Spleen (tissue), 11 donors: ENCODE results near the gene AGTPBP1. TPM values are rescaled to one million over a fixed set of nuclear protein-coding genes. Genes with fewer than 3 reads are reported as not detected.

Experiments used
- DNase-seq: peaks from one replicate; pipeline ENCODE4 v3.0.0-alpha.2; 2020
- H3K27ac ChIP-seq, 8 donors: fragments of 200-600 bp; sonication (generic) in 7 of 8; 1 replicate in 4 of 8; 2 replicates in 4 of 8; pipeline versions ENCODE4 v1.5.0 to v1.8.0; 2016 to 2021; ENCODE audit warnings: inconsistent platforms in 4 of 8, mild to moderate bottlenecking in 4 of 8, moderate library complexity in 1 of 8
- H3K27me3 ChIP-seq, 7 donors: fragments of 200-600 bp; sonication (generic) in 6 of 7; replicated peaks in 1 of 7; 1 replicate in 4 of 7; 2 replicates in 3 of 7; pipeline versions ENCODE4 v1.5.0 to v1.8.0; 2016 to 2021; ENCODE audit warnings: inconsistent platforms in 3 of 7, mild to moderate bottlenecking in 1 of 7
- H3K36me3 ChIP-seq, 6 donors: fragments of 200-600 bp; sonication (generic) in 5 of 6; 1 replicate in 4 of 6; 2 replicates in 2 of 6; pipeline versions ENCODE4 v1.5.0 to v1.8.0; 2016 to 2021; ENCODE audit warnings: inconsistent platforms in 2 of 6
- H3K4me1 ChIP-seq, 6 donors: fragments of 200-600 bp; sonication (generic) in 5 of 6; 1 replicate in 3 of 6; 2 replicates in 3 of 6; pipeline versions ENCODE4 v1.5.0 to v1.8.0; 2016 to 2021; ENCODE audit warnings: inconsistent platforms in 3 of 6
- H3K4me3 ChIP-seq, 8 donors: fragments of 200-600 bp; sonication (generic) in 7 of 8; 1 replicate in 4 of 8; 2 replicates in 4 of 8; pipeline versions ENCODE4 v1.5.0 to v1.8.0; 2016 to 2021; ENCODE audit warnings: inconsistent platforms in 4 of 8, mild to moderate bottlenecking in 4 of 8, moderate library complexity in 2 of 8
- H3K9me3 ChIP-seq, 8 donors: fragments of 200-600 bp; sonication (generic) in 7 of 8; 1 replicate in 4 of 8; 2 replicates in 4 of 8; pipeline versions ENCODE4 v1.5.0 to v1.8.0; 2016 to 2021; ENCODE audit warnings: inconsistent platforms in 4 of 8
- POLR2A ChIP-seq, 3 donors: fragments of 450-650 bp; IDR thresholded peaks; one replicate each; pipeline ENCODE4 v1.5.1; 2017; ENCODE audit warnings: antibody characterized with exemption in 3 of 3, mild to moderate bottlenecking in 1 of 3
- POLR2AphosphoS5 ChIP-seq, 3 donors: sonication (generic); formaldehyde crosslinking; IDR thresholded peaks; one replicate each; pipeline ENCODE4 v1.5.1; 2017; ENCODE audit warnings: antibody characterized with exemption in 3 of 3
- WGBS, 5 donors: extraction: QIAGEN DNeasy Blood & Tissue Kit in 3 of 5; methylation state at CpG; one replicate each; pipeline versions ENCODE4 v1.1.5 to v1.1.7; 2013 to 2018; 5-methylcytosine and 5-hydroxymethylcytosine counted together
- intact Hi-C: fragments of 100-400 bp; cut with DNase I; formaldehyde crosslinking; loops from one replicate; pipeline ENCODE4 v1.15.0; 2023; ENCODE audit warnings: low total_unique reads
- polyA plus RNA-seq, 3 donors: library from polyadenylated mRNA; stranded (reverse); fragments of 200-250 nt; gene quantifications; one replicate each; pipeline ENCODE4 v1.2.1, GENCODE V29; 2013
- total RNA-seq, 7 donors: library from RNA; depleted of rRNA in 3 of 7; stranded (reverse); fragments of >200 nt in 3 of 7; fragmentation: NEBNext Ultra II Directional in 4 of 7; extraction: Animal tissue kit (Norgen Biotek cat#: 25700) in 4 of 7; gene quantifications; one replicate each; pipeline versions ENCODE4 v1.1.0 to v1.2.1, GENCODE V29; 2016 to 2021
- TF ChIP-seq, protein P1 (sequence below), 11 experiments: fragments of 200-600 bp in 7 of 11; fragments of 450-650 bp in 4 of 11; sonication (generic) in 4 of 11; IDR thresholded peaks in 8 of 11; conservative IDR thresholded peaks in 3 of 11; 1 replicate in 7 of 11; 2 replicates in 4 of 11; pipeline versions ENCODE4 v1.4.0 to v1.8.0; 2016 to 2021; ENCODE audit warnings: antibody characterized with exemption in 11 of 11, inconsistent platforms in 4 of 11, mild to moderate bottlenecking in 1 of 11
- donor health status: healthy with polysubstance abuse.
- donor health status: DM: no; HTN: no; CAD: no; lungs with moderate emphysema.
- donor health status: DM: no; HTN: no; CAD: no.
- donor health status: Bipolar disorder and iron deficiency.
- donor health status: healthy.
- donor health status: DM: no; HTN: no; CAD: no.
- donor health status: DM: yes; HTN: yes; CAD: no.

The AGTPBP1 gene
- total and polyA plus RNA-seq, 10 donors, result 5.3 to 83.6 (median 47.5) TPM

GRCh38 chr9:85685081-85685480 is 56.7 kb downstream of the AGTPBP1 start:
- peaks cover 0 to 4% (median 0%) of the 10 kb centered on the region in 6 donors for H3K4me1 ChIP-seq
- TF ChIP-seq, protein P1, sequence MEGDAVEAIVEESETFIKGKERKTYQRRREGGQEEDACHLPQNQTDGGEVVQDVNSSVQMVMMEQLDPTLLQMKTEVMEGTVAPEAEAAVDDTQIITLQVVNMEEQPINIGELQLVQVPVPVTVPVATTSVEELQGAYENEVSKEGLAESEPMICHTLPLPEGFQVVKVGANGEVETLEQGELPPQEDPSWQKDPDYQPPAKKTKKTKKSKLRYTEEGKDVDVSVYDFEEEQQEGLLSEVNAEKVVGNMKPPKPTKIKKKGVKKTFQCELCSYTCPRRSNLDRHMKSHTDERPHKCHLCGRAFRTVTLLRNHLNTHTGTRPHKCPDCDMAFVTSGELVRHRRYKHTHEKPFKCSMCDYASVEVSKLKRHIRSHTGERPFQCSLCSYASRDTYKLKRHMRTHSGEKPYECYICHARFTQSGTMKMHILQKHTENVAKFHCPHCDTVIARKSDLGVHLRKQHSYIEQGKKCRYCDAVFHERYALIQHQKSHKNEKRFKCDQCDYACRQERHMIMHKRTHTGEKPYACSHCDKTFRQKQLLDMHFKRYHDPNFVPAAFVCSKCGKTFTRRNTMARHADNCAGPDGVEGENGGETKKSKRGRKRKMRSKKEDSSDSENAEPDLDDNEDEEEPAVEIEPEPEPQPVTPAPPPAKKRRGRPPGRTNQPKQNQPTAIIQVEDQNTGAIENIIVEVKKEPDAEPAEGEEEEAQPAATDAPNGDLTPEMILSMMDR (IDR thresholded peaks at IDR 0.05 in 8 of 11, conservative IDR thresholded peaks at IDR 0.05 in 3 of 11), result no peak
- TF ChIP-seq POLR2A (IDR thresholded peaks at IDR 0.05) (no peak), POLR2AphosphoS5 (IDR thresholded peaks at IDR 0.05) (no peak)
- no peak overlapping the region for H3K4me3 ChIP-seq
- H3K36me3 ChIP-seq, result peaks cover 0 to 28% (median 6%) of the 10 kb centered on the region in 6 donors
- peaks cover 0 to 6% (median 0%) of the 10 kb centered on the region in 8 donors for H3K9me3 ChIP-seq
- intact Hi-C loops, result no loop called here
- DNase-seq, result no peak
- no peaks in the 10 kb centered on the region for H3K27me3 ChIP-seq
- H3K27ac ChIP-seq, result no peak overlapping the region

- no peaks in the 10 kb centered on the region for H3K9me3 ChIP-seq
- intact Hi-C loops, result no loop called here
- TF ChIP-seq POLR2A (IDR thresholded peaks at IDR 0.05) (no peak), POLR2AphosphoS5 (IDR thresholded peaks at IDR 0.05) (no peak)
- no peaks in the 10 kb centered on the region for H3K27me3 ChIP-seq
- no peak overlapping the region for H3K27ac ChIP-seq
- no peak overlapping the region for H3K4me3 ChIP-seq
- H3K36me3 ChIP-seq, result peaks cover 0 to 83% (median 21%) of the 10 kb centered on the region in 6 donors
- no peaks in the 10 kb centered on the region for H3K4me1 ChIP-seq
- WGBS, 5 donors, result 93 to 99% (median 97%) methylated on average over 2 of the region's 2 CpGs
- DNase-seq, result no peak
Measured at GRCh38 chr9:85676790-85677189, 65.0 kb downstream of the AGTPBP1 start.

DNA sequence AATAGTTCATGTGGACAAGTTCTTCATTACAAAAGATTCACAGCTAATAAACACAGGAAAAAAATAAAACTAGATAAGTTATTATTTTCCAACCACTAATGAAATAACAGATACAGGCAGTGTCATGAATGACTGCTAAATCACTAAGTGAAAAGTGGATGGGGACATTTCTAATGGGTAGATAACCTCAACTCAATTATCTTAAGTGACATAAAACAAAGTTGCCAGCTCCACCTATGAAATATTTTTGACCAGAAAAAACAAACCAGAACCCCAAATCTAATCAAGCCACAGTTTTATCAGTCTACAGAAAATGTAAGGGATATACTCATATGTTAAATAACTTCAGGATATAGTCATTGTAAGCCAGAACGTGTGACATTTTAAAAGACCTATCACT is 74.4 kb downstream of the AGTPBP1 start:
- intact Hi-C loops, result no loop called here

DNA sequence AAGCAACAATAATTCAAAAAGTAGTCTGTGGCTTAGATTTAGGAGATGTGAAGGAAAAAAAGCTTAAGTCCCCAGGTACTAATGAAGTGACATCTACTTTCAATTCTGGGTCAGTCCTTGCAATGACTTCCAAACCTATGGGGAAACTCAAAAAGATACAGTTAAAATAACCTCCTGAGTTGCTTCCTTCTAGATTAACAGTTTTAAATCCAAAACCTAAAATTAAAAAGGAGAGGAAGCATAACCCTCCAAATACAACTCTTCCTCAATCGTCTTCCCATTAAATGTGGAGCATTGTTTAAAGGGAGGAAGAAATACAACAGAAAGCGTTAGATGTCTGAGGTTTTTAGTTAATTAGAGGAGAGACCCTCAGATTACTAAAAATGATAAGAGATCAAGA is 75.7 kb downstream of the AGTPBP1 start:
- intact Hi-C loops, result no loop called here
- WGBS, 5 donors, result 89 to 99% (median 92%) methylated on average over 2 of the region's 2 CpGs
- H3K36me3 ChIP-seq, result peaks cover 0 to 70% (median 6%) of the 10 kb centered on the region in 6 donors

More for the DNA sequence above, 74.4 kb downstream of the AGTPBP1 start:
- no peak for TF ChIP-seq POLR2AphosphoS5 (IDR thresholded peaks at IDR 0.05)
- TF ChIP-seq, protein P1 (IDR thresholded peaks at IDR 0.05 in 8 of 11, conservative IDR thresholded peaks at IDR 0.05 in 3 of 11), result no peak
- no peak for TF ChIP-seq POLR2A (IDR thresholded peaks at IDR 0.05)
- Histone ChIP-seq H3K4me1 (peaks cover 0 to 7% (median 0%) of the 10 kb centered on the region in 6 donors), H3K27ac (no peak overlapping the region), H3K36me3 (peaks cover 0 to 83% (median 12%) of the 10 kb centered on the region in 6 donors), H3K4me3 (no peak overlapping the region), H3K27me3 (no peaks in the 10 kb centered on the region), H3K9me3 (no peaks in the 10 kb centered on the region)
- DNase-seq, result no peak
- WGBS, 5 donors, result 89 to 100% (median 91%) methylated on average over 1 of the region's 1 CpG

More for the DNA sequence above, 75.7 kb downstream of the AGTPBP1 start:
- Histone ChIP-seq H3K27ac (no peak overlapping the region), H3K27me3 (no peaks in the 10 kb centered on the region), H3K4me3 (no peak overlapping the region), H3K9me3 (no peaks in the 10 kb centered on the region), H3K4me1 (peaks cover 0 to 7% (median 0%) of the 10 kb centered on the region in 6 donors)
- TF ChIP-seq POLR2A (IDR thresholded peaks at IDR 0.05), result no peak
- no peak for TF ChIP-seq POLR2AphosphoS5 (IDR thresholded peaks at IDR 0.05)
- TF ChIP-seq, protein P1 (IDR thresholded peaks at IDR 0.05 in 8 of 11, conservative IDR thresholded peaks at IDR 0.05 in 3 of 11), result no peak
- no peak for DNase-seq
